ENCODE measurements around the gene LRMDA.

Gene LRMDA

DNA sequence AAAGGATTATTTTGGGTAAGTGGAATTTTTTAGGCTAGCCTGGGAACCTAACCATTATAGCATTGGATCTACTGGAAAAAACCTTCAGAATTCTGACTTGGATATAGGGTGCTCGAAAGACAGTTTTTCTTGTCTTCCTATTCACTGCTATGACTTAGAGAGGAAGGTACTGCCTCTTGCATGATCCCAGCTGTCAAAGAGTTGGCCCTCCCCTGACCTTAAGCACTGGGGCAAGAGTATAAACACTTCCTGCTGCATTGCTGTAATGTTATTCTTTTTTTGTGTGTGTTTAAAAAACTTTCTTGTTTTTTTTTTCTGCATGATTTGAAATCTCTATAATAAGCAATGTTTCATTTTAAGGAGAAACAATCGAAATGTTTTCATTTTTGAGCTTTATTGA, 113.0 kb downstream of the LRMDA start:
- no peak for DNase-seq

DNA sequence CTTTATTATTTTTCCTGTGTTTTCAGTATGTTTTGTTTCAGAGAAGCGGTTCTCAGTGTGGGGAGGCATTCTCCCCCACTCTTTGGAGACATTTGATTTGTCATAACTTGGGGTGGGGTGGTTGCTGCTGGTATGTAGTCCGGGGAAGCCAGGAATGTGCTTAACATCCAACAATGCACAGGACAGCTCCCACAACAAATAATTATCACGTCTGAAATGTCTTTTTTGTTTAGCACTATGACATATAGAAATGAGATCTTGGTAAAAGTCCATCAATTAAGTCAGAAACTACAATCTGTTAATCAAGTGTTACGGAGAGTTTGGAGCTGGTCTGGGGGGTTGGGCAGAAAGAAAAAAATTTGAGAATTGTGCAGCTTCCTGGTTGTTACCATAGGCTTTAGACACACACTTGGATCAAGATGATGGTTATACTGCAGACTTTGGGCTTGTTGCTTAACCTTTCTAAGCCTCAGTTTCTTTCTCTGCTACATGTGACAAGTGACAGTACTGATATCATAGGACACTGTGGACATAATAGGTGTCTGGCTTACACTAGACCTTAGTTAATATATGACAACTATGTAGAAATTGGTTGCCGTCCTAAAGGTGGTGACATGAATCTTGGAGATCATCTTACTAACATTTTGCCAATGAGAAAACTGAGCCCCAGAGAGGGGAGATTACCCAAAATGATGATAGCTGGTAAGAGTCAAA, 113.7 kb downstream of the LRMDA start:
- no peak for DNase-seq

DNA sequence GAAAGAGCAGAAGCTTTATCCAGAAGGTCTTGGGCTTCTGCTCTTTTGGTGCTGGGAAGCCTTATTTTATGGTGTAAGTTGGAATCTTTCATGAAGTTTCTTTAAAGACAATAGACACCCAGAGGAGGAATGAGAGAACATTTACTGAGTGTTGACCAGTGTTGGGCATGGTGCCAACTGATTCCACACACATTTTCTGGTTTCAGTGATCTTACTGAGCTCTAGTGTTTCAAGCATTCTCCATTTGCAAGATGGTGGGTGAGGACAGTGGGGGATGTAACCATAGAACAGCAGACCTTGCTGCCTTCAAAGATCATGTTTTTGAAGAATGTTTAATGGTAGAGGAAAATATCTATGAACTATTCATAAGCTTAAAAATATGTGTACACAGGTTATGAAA, 114.6 kb downstream of the LRMDA start:
- no peak for DNase-seq

DNA sequence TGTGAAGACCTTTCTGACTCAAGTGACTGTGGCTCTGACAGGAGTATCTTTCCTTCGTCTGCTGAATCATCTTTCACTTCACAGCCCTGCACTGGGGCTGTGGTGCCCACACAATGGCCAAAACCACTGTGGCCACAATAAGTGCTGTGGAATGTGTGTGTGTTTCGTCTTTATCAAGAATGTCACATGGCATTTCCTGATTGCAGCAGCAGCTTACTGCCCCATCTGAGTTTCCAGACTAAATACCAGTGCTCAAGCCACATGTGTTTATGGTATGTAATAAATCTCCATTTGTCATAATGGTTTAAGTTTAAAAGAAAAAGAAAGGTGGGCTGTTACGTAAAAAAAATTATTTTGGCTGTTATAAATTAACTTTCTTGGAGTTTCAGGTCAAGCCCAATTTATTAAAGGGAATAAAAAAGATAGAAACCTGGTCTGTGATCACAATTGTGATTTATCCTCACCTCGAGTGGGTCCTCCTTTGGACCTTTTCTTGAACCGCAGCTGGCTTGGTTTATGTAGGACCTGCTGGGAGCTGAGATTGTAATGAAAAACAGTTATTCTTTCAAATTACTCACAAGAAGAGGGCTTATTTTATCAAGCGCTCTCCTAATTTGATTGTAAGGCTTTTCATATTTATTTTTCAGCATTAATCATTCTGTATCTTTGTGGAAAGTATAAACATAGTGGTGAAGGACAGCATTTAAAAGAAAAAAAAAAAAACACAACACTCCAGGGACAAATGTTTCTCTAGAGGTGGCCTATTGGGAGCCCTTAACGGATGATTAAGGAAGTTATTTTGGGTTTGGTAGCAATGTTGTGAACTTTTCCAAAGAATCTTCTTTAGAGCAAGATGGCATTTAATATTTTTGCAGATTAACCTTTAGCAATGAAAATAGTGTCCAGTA, 116.2 kb downstream of the LRMDA start:
- DNase-seq, result no peak

DNA sequence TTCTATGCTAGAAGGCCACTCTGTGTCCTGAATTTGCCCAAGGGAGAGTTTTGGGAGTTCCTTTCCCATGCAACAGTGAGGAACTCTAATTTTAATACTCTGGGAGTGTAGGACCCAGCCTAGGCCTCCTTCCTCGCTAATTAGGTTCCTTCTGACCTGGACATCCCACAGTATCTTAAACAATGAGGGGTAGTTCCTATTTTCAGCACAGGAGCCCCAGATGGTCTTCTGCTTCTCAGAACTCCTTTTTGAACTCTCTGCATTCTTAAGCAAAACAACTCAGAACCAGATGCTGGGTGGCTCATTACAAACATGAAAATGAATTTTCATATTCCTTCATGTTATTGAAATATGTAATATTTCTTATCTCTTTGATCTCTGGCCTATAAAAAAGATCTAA, 116.9 kb downstream of the LRMDA start:
- DNase-seq, result no peak

DNA sequence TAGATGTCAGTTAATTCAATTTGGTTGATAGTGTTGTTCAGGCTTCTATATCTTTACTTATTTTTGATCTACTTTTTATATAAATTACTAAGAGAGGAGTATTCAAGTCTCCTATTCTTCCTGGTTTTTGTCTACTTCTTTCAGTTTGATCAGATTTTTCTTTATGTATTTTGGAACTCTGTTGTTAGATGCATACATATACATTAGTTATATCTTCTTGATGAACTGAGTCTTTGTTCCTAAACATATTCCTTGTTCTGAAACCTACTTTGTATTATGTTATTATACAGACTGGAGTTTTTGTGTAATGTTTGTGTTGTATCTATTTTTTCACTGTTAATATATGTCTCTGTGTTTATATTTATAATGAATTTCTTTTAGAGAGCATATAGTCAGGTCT, 118.8 kb downstream of the LRMDA start:
- DNase-seq, result no peak

DNA sequence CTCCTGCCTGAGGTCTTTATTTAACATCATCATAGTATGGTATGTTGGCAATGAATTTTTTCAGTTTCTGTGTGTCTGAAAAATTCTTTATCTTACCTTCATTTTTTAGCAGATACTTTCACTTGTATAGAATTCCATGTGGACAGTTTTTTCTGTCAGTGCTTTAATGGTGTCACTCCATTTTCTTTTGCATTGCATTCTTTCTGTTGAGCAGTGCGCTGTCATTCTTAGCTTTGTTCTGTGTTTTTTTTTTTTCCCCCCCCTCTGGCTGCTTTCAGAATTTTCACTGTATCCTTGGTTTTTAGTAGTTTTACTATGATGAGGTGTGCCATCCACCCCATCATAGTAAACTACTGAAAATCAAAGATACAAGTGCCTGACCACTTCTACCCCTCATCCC, 120.7 kb downstream of the LRMDA start:
- no peak for DNase-seq

DNA sequence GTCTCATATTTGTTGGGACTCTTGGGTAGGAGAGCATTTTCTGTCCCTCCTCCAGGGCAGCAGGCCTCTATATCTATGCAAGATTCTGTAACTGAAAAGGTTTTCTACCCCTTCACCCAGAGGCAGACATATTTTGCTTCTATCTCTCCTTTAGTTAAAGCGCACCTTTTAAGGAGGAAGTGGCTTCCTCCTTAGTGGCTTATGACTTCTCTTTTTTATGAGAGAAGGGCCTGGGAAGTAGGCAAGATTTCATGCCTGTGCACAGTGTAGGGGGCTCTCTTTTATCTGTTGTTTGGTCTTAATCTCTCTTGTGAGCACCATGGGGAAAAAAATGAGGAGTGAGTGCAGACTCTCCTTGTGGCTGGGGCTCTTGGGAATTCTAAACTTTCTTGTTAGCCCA, 122.1 kb downstream of the LRMDA start:
- no peak for DNase-seq

DNA sequence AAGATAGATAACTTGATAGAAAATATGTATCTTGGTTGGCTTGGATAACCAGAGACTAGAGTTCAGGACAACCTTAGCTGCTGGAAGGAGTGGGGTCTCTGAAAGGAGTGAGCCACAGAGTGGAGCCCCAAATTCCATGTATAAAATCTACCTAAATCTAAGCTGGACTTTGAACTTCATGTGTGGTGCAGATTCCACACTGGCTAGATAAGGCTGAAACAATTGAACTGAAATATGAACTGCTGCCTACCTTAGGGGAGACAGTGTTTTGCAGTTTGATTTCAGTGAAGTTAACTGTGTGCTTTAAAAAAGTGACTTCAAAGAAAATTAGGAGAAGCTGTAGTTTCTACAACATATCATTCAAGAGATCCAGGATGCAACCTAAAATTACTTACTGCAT, 123.9 kb downstream of the LRMDA start:
- no peak for DNase-seq

DNA sequence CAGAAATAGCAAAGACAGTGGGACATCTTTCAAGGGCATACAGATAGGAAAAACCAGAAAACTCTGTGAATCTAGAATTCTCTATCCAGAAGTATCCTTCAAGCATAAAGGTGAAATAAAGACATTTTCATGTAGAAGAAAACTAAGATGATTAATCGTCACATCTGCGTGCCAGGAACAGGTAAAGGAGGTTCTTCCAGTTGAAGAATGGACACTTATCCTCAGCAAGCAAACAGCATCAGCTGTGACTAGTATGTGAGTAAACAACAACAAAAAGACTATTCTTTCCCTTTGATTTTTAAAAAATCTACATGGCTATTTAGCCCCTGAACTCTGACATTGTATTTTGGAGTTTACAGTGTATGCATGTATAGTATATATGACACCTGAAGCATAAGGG, 124.9 kb downstream of the LRMDA start:
- DNase-seq, result no peak

DNA sequence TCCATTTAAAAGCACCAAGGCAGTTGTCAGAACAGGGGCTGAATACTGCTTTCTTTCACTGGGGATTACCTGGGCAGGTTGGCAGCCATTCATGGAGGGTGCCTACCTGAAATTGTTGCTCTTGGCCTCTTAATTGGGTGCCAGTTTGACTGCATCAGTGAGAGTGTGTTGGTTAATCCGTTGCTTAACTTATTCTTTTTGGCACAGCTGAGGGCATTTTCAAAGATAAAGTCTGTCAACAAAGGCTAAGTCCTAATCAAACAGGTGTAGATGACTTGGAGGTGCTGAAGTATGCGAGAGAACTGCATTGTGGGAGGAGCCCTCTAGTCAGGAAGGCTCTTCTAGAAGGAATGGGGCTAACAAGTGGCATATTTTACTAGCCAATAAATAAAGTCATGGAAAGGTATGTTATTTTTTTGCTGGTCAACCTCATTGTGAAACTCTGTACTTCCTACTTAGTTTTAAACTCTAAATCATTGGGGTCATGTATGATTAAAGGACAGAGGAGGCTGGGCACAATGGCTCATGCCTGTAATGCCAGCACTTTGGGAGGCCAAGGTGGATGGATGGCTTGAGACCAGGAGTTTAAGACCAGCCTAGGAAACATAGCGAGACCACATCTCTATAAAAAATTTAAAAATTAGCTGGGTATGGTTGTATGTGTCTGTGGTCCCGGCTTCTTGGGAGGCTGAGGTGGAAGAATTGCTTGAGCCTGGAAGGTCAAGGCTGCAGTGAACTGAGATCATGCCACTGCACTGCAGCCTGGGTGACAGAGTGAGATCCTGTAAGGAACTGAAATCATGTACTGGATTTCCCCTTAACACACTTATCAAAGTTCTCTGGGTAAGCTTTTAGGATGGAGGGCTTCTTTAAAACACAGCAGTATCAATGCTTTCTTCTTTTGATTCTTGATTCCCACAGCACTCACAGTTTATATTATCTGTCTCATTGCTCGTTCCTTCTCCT, 134.1 kb downstream of the LRMDA start:
- DNase-seq, result no peak

DNA sequence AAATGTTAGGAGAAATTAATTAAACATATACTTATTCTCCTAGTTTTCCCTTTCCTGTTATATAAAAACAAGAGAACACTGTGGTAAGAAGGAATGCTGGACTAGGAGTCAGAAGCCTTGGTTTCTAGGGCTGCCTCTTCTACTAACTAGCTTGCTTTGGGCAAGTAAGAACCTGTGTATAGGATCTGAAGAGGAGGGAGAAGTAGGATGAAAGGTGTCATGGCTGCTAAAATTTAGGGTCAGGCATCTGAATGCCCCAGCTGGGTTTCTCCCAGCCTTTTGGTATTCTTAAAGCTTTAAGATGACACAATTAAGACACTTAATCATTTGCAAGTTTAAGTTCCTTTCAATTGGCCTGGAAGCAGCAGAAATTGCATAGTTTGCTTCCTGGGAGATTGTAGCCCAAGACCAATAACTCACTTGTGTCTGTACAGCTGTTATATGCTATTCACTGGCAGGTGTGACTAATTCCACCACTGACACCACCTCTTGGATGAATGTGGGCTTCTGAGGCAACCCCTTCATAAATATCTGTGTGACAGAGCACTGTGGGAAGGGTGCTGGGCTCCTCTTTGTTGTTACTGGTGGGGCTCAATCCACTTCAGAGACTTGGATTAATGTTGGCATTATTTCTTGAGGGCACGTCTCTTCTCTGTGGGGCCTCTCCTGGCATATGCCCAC, 137.2 kb downstream of the LRMDA start:
- DNase-seq, result no peak

DNA sequence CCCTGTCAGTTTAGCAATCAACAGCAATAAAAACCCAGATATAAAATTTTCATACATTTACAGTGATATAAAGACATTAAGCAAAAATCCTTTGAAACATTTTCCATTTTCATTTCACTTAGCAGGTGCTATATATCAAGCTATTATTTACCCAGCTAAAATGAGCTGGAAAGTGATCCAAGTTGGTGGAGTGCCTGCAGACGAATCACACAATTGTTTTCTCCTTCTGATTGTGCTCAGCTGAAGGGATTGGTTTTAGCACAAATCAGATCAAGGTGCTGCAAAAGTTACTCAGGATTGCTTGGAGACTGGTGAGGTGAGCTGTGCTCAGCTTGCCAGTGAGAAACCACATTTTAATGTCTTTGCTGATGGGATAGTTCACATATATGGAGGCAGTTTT, 138.1 kb downstream of the LRMDA start:
- DNase-seq, result no peak

DNA sequence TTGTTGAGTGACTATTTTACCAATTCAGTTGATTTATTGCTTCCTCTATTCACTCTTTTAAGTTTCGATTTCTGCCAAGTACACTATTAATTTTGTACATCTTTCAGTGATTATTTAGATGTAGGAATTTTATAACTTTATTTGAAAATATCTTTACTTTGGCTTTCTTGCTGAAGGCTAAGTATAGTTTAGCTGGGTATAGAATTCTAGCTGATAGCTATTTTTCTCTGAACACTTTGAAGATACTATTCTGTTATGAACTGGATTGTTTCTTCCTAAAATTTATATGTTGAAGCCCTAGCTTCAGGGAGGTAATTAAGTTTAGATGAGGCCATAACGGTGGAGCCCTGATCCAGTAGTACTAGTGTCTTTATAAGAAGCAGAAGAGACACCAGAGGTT, 141.1 kb downstream of the LRMDA start:
- no peak for DNase-seq

DNA sequence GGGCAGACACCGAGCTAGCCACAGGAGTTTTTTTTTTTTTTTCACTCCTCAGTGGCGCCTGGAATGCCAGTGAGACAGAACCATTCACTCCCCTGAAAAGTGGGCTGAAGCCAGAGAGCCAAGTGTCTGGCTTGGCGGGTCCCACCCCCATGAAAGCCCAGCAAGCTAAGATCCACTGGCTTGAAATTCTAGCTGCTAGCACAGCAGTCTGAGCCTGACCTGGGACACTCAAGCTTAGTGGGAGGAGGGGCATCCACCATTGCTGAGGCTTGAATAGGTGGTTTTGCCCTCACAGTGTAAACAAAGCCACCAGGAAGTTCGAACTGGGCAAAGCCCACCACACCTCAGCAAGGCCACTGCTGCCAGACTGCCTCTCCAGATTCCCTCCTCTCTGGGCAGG, 144.5 kb downstream of the LRMDA start:
- no peak for DNase-seq

DNA sequence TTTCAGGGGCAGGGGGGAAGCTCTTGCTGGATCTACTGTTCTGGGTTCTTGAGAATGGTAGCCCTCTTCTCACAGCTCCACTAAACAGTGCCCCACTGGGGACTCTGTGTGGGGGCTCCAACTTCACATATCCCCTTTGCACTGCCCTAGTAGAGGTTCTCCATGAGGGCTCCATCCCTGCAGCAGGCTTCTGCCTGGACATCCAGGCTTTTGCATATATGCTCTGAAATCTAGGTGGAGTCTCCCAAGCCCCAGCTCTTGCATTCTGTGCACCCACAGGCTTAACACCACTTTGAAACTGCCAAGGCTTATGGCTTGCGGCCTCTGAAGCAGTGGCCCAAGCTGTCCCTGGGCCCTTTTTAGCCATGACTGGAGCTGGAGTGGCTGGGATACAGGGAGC, 150.7 kb downstream of the LRMDA start:
- no peak for DNase-seq

DNA sequence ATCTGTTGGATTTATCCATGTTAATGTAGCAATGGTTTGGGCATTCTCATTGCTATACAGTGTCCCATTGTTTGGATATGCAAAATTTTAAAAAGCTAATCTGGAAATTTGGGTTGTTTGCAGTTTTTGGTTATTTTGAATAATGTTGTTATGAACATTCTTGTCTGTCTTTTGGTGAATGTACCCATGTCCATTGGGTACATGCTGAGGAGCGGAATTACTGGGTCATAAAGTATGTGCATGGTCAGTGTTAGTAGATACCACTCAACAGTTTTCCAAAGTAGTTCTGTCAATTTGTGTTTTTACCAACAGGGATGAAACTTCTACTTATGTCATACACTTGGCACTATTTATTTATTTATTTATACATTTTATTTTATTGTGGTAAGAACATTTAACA, 153.9 kb downstream of the LRMDA start:
- no peak for DNase-seq

DNA sequence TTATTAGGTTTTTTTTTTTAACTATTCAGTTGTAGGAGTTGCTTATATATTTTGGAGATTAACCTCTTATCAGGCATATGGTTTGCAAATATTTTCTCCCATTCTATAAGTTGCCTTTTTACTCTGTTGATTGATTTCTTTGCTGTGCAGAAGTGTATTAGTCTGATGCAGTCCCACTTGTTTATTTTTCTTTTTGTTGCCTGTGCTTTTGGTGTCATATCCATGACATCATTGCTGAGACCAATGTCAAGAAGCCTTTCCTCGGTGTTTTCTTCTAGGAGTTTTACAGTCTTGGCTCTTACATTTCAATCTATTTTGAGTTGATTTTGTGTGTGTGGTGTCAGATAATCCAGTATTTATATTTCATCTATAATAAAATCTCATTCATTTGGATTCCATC, 155.4 kb downstream of the LRMDA start:
- DNase-seq, result no peak

DNA sequence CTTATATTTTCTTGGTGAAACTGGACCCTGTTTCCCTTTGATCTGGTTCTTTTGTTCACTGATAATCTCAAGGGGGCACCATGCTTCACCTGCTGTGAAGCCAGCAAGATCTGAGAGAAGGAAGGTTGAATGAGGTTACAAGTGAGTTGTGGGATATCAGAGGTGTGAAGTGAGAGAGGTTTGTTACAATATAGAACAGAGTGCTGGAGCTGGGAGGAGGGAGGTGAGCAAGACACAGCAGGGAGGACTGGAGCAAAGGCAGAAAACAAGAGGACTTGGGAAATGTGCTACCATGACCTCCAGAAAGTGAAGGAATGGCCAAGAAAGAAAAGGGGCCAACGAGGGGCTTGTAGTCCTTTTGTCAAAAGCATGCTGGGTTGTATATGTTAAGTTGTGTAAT, 156.6 kb downstream of the LRMDA start:
- no peak for DNase-seq

DNA sequence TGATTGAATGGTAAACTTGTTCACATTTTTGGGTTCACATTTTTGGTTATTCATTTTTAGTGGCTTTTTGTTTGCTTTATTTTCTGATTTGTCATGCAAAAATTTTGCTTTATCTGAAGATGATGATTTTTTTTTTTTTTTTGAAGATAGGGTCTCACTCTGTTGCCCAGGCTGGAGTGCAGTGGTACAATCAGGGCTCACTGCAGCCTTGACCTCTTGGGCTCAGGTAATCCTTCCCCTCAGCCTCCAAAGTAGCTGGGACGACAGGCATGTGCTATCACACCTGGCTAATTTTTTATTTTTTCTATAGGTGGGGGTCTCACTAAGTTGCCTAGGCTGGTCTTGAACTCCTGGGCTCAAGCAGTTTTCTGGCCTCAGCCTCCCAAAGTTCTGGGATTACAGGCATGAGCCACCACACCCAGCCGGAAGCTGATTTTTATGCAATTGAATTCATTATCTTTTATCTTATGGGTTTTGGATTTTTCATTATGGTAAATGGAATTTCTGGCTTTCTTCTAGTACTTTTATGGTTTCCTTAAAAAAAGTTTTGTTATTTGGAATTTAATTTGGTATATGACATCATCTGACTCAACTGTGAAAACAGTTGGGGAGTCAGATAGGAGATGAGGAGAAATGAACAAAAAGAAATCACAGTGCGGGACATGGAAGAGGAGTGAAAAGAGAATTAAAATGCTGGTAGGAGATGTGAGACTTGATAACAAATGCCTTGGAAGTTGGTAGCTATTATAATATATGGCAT, 158.7 kb downstream of the LRMDA start:
- DNase-seq, result no peak

DNA sequence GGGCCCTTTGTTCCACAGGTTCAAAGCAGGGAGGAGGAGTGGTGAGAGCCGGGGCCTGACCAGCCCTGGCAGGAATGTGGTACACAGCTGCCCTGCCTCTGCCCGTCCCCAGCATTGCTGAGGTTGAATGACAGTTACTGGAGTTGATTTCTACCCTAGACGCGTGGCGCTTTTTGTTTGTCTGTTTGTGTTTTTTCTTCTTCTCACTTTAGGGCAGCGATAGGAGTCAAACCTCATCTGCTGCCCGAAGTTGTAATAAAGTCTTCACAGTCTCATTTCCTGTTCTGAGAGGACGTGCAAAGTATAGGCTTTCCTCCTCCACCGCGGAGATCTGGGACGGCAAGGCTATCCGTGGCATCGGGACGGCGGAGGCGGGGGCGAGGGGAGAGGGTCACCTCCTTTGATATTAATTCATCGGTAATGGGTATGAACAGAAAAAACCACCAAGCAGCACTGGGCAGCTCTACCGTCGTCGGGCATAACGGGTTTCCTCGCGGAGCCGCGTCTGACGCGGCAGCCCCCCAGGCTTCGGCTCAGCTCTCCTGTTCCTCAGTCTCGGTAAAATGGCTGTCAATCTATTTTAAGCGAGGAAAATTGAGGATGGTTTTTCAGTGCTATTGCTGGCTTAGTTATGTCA, 160.8 kb downstream of the LRMDA start:
- DNase-seq, result no peak

All from NCI-H1048 (cell line).